ENCODE results near the gene NUMBL.
"Not testable (repeated sequence)": the region's sequence is repeated elsewhere in the genome, so short reads cannot be mapped to it uniquely, and the experiment has no call there.

Gene NUMBL

DNA sequence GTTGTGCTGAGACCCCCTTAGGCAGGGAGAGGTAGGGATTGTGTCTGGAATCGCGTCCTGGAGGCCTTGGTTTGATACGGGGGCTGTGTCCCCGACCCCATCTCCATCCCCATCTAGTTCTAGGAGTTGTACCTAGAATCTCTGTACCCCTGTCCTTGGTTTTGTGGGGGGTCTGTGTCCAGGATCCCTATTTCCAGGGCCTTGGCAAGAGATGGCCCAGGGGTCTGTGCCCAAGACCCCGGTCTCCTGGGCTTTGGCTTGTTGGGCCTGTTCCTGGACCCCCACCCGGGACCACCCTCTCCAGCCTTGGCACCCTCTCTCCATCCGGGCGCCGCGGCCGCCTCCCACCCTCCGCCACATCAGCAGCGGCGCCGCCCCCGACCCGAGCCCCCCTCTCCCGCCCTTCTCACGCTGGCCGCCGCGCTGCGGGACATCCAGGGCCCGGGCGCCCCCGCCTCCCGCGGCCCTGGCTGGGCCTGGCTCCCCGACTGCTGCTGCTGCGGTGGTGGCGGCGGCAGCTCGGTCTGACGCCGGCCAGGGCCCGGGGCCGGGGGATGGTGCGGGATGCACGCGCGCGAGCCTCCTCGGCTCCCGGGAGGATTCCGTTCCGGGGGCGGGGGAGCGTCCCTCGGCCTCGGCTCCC lies at the start of gene NUMBL:
Gene NUMBL (minus strand): TSS at position 602 of the 643 bp plus-strand sequence. CDS start 168 bp downstream, at position 434.
- TF ChIP-seq, protein P1, sequence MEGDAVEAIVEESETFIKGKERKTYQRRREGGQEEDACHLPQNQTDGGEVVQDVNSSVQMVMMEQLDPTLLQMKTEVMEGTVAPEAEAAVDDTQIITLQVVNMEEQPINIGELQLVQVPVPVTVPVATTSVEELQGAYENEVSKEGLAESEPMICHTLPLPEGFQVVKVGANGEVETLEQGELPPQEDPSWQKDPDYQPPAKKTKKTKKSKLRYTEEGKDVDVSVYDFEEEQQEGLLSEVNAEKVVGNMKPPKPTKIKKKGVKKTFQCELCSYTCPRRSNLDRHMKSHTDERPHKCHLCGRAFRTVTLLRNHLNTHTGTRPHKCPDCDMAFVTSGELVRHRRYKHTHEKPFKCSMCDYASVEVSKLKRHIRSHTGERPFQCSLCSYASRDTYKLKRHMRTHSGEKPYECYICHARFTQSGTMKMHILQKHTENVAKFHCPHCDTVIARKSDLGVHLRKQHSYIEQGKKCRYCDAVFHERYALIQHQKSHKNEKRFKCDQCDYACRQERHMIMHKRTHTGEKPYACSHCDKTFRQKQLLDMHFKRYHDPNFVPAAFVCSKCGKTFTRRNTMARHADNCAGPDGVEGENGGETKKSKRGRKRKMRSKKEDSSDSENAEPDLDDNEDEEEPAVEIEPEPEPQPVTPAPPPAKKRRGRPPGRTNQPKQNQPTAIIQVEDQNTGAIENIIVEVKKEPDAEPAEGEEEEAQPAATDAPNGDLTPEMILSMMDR (IDR thresholded peaks at IDR 0.05; ENCODE audit: low read depth, low read length, missing control alignments) = no peak
- DNase-seq (ENCODE audit: low read depth) = no peak
- H3K4me3 ChIP-seq (ENCODE audit: low read depth, low read length) = peak within 1 kb of the TSS; percentile 56

DNA sequence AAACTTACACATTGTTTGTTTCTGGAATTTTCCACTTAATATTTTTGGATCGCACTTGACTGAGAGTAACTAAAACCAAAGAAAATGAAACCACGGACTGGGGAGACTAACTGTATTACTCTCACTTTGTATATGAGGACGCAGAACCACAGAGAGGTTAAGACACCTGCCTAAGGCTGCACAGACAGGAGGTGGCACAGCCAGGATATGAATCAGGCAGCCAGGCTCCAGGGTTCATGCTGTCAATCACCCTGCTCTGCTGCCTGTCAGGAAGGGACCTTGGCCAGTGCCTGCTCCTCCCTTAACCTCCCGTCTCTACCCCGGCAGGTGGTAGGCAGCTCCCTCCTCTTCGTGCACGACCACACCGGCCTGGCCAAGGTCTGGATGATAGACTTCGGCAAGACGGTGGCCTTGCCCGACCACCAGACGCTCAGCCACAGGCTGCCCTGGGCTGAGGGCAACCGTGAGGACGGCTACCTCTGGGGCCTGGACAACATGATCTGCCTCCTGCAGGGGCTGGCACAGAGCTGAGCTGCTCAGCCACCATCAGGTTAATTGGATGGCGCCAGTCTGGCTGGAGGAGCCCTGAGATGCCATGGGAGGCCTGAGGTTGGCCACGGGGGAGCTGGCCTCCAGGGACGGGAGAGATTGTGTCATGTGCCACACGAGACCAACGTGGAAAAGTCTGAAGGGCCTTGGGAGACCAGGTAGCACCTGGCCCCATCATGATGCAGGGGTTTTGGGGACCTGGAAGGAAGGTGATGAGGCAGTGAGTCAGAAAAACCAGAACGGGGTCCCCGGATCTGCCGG lies 48.8 kb upstream of the NUMBL start:
- no peak for DNase-seq (ENCODE audit: low read depth)
- H3K4me3 ChIP-seq (ENCODE audit: low read depth, low read length) = no peak overlapping the region
- TF ChIP-seq, protein P1 (IDR thresholded peaks at IDR 0.05; ENCODE audit: low read depth, low read length, missing control alignments) = no peak

DNA sequence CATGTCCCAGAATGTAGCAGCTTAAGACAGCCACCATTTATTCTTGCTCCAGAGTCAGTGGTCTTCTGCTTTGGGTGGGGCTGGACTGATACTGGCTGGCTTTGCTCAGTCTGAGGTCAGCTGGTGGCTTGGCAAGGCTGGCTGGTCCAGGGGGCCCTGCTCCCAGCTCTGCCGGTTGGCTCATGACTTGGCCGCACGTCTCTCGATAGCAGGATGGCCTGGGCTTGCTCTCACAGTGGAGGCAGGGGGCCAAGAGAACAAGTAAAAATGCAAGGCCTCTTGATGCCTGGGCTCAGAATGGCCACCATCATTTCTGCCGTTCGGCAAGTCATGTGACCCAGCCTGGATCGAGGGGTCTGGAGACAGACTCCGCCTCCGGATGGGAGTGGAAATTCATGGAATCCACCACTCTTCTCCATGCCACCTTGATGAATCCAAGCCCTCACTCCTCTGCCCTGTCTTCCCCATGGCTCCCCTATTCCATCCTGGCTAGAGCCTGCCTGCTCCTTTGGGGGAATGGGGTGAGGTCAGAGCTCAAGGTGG lies 46.7 kb upstream of the NUMBL start:
- TF ChIP-seq, protein P1 (IDR thresholded peaks at IDR 0.05; ENCODE audit: low read depth, low read length, missing control alignments) = no peak
- no peak for DNase-seq (ENCODE audit: low read depth)
- no peak overlapping the region for H3K4me3 ChIP-seq (ENCODE audit: low read depth, low read length)

DNA sequence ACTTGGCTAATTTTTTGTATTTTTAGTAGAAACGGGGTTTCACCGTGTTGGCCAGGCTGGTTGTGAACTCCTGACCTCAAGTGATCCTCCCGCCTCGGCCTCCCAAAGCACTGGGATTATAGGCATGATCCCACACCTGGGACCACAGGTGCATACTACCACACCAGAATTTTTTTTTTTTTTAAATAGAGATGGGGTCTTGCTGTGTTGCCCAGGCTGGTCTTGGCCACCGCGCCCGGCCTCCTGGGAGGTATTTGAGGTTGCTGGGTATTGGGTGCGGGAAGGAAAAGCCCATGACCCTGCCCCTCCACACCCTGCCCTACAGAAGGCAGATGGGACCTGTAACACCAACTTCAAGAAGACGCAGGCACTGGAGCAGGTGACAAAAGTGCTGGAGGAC lies 46.2 kb upstream of the NUMBL start:
- no peak for DNase-seq (ENCODE audit: low read depth)
- TF ChIP-seq, protein P1 (IDR thresholded peaks at IDR 0.05; ENCODE audit: low read depth, low read length, missing control alignments) = no peak

DNA sequence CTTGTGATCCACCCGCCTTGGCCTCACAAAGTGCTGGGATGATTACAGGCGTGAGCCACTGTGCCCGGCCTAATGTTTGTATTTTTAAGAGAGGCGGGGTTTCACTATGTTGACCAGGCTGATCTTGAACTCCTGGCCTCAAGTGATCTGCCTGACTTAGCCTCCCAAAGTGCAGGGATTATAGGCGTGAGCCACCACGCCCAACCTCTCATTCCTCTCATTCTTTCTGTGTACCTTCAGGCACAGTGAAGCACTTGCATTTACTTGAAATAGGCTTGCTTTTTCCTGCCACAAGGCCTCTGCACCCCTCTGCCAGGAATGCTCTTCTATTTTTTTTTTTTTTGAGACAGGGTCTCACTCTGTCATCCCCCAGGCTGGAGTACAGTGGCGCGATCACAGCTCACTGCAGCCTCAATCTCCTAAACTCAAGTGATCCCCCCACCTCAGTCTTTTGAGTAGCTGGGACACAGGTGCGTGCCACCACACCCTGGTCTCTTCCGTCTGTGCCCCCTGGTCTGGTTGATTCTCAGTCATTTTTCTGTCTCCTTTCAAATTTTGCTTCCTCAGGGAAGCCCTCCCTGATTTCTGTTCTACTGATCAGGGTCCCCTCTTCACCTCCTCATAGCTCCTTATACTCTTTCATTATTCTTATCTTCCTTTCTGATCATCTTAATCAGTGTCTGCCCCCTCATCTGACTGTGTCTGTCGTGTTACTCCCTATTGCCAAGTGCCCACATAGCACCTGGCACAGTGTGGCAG lies 44.7 kb upstream of the NUMBL start:
- TF ChIP-seq, protein P1 (IDR thresholded peaks at IDR 0.05; ENCODE audit: low read depth, low read length, missing control alignments) = no peak

More for the DNA sequence above, 46.2 kb upstream of the NUMBL start:
- no peak overlapping the region for H3K4me3 ChIP-seq (ENCODE audit: low read depth, low read length)

DNA sequence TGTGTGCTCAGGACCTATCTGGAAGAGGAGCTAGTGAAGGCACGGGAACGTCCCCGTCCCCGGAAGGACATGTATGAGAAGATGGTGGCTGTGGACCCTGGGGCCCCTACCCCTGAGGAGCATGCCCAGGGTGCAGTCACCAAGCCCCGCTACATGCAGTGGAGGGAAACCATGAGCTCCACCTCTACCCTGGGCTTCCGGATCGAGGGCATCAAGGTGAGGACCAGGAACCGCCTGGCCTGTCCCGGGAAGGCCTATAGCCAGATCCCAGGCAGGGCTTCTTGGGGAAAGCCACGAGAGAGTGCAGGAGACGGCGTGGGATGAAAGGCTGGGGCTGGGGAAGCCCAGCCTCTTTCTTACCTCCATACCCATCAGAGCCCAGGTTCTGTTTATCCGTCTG lies 42.7 kb upstream of the NUMBL start:
- TF ChIP-seq, protein P1 (IDR thresholded peaks at IDR 0.05; ENCODE audit: low read depth, low read length, missing control alignments) = no peak
- no peak overlapping the region for H3K4me3 ChIP-seq (ENCODE audit: low read depth, low read length)
- DNase-seq (ENCODE audit: low read depth) = no peak

More for the DNA sequence above, 44.7 kb upstream of the NUMBL start:
- DNase-seq (ENCODE audit: low read depth) = no peak
- no peak overlapping the region for H3K4me3 ChIP-seq (ENCODE audit: low read depth, low read length)

DNA sequence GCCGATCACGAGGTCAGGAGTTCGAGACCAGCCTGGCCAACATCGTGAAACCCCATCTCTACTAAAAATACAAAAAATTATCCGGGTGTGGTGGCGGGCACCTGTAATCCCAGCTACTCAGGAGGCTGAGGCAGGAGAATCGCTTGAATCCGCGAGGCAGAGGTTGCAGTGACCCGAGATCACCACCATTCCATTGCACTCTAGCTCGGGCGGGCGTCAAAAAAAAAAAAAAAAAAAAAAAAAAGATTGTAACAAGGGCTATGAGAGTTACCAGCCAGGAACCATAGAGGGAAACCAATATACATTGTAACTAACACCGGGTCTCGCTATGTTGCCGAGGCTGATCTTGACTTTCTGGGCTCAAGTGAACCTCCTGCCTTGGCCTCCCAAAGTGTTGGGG lies 41.9 kb upstream of the NUMBL start:
- DNase-seq (ENCODE audit: low read depth); H3K4me3 ChIP-seq (ENCODE audit: low read depth, low read length): not testable (repeated sequence)

DNA sequence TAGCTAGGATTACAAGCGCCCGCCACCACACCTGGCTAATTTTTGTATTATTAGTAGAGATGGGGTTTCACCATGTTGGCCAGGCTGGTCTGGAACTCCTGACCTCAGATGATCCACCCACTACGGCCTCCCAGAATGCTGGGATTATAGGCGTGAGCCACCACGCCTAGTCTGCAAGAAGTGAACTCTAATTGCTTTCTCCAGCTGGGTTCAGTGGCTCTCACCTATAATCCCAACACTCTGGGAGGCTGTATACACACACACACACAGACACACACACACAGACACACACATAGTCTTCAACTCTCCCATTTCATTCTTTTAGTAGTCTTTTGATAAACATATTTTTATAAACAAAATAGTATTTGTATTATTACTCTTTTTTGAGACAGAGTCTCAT lies 39.6 kb upstream of the NUMBL start:
- DNase-seq (ENCODE audit: low read depth); H3K4me3 ChIP-seq (ENCODE audit: low read depth, low read length): not testable (repeated sequence)

Measured in GM12864 (cell line).